Measurements from ENCODE around the gene LSMEM2. TPM values are rescaled to one million over a fixed set of nuclear protein-coding genes. Genes with fewer than 3 reads are reported as not detected.
A peak's percentile ranks its signal among the peaks of the same experiment; 100 is the strongest.

The LSMEM2 gene
- total and polyA plus RNA-seq, 2 experiments from 2014 or later: 0.59 to 0.86 TPM

GRCh38 chr3:50327943-50328691 lies 49.2 kb downstream of the LSMEM2 start, which contains the start of gene TUSC2 (continued):
- TF ChIP-seq ZNF462 (CRISPR knock-in tag; IDR thresholded peaks at IDR 0.05) (no peak), REST (IDR thresholded peaks at IDR 0.05; ENCODE audit: unreplicated experiment) (no peak), EZH2 (IDR thresholded peaks at IDR 0.05; ENCODE audit: low read depth, unreplicated experiment) (no peak), ETS1 (IDR thresholded peaks at IDR 0.05) (peak; percentile 10; the same call in 1 of the 2 replicates), CREB1 (CRISPR knock-in tag; IDR thresholded peaks at IDR 0.05; ENCODE audit: low read depth) (peak; percentile 89), ZNF114 (CRISPR knock-in tag; IDR thresholded peaks at IDR 0.05) (no peak)

Measured in GM23338 (cell line).